Trophoblast cell (in vitro differentiated cells and primary cell): Measurements from ENCODE around the gene SUMO3.
A peak's percentile ranks its signal among the peaks of the same experiment; 100 is the strongest.

Source experiments
- DNase-seq, 2 donors: peaks; one replicate each; pipeline ENCODE4 v3.0.0-alpha.2; 2016
- H2AFZ ChIP-seq: 2 replicates; pipeline ENCODE4 v1.6.1; 2013; ENCODE audit warnings: low read length, moderate library complexity, mild to moderate bottlenecking; ENCODE audit not compliant: insufficient read depth, poor library complexity
- H2AK5ac ChIP-seq: 2 replicates; pipeline ENCODE4 v1.6.1; 2013; ENCODE audit warnings: mild to moderate bottlenecking, low read length
- H2BK120ac ChIP-seq: 2 replicates; pipeline ENCODE4 v1.6.1; 2013; ENCODE audit warnings: low read length, mild to moderate bottlenecking, moderate library complexity; ENCODE audit not compliant: insufficient read depth, poor library complexity
- H2BK12ac ChIP-seq: 2 replicates; pipeline ENCODE4 v1.6.1; 2013; ENCODE audit warnings: mild to moderate bottlenecking, low read length, moderate library complexity
- H2BK5ac ChIP-seq: 2 replicates; pipeline ENCODE4 v1.6.1; 2013; ENCODE audit warnings: low read length, low read depth, moderate library complexity, mild to moderate bottlenecking; ENCODE audit not compliant: poor library complexity
- H3K14ac ChIP-seq: 2 replicates; pipeline ENCODE4 v1.6.1; 2013; ENCODE audit warnings: mild to moderate bottlenecking, low read length
- H3K18ac ChIP-seq: 2 replicates; pipeline ENCODE4 v1.6.1; 2013; ENCODE audit warnings: mild to moderate bottlenecking, low read length
- H3K23ac ChIP-seq: 2 replicates; pipeline ENCODE4 v1.6.1; 2013; ENCODE audit warnings: low read length
- H3K27ac ChIP-seq: 2 replicates; pipeline ENCODE4 v1.5.1; 2013; ENCODE audit warnings: low read depth, mild to moderate bottlenecking, inconsistent platforms, low read length, moderate library complexity
- H3K27me3 ChIP-seq: 2 replicates; pipeline ENCODE4 v1.6.1; 2013; ENCODE audit warnings: inconsistent platforms, mild to moderate bottlenecking, low read length, moderate library complexity; ENCODE audit not compliant: insufficient read depth
- H3K36me3 ChIP-seq, 2 experiments: 1 replicate in 1 of 2; 2 replicates in 1 of 2; pipeline ENCODE4 v1.6.1; 2013; ENCODE audit warnings: low read length in 2 of 2, mild to moderate bottlenecking in 2 of 2, moderate library complexity in 1 of 2; ENCODE audit not compliant: insufficient read depth in 2 of 2, control insufficient read depth in 1 of 2
- H3K4ac ChIP-seq: 2 replicates; pipeline ENCODE4 v1.6.1; 2013; ENCODE audit warnings: low read depth, mild to moderate bottlenecking, low read length, moderate library complexity
- H3K4me1 ChIP-seq, 2 experiments: 1 replicate in 1 of 2; 2 replicates in 1 of 2; pipeline ENCODE4 v1.6.1; 2013; ENCODE audit warnings: low read length in 2 of 2, mild to moderate bottlenecking in 2 of 2, moderate library complexity in 1 of 2; ENCODE audit not compliant: insufficient read depth in 2 of 2, control insufficient read depth in 1 of 2
- H3K4me2 ChIP-seq: 2 replicates; pipeline ENCODE4 v1.6.1; 2013; ENCODE audit warnings: inconsistent platforms, mild to moderate bottlenecking, low read length, moderate library complexity
- H3K4me3 ChIP-seq: 2 replicates; pipeline ENCODE4 v1.5.1; 2013; ENCODE audit warnings: mild to moderate bottlenecking, low read depth, low read length, inconsistent platforms
- H3K79me1 ChIP-seq: one replicate; pipeline ENCODE4 v1.6.1; 2013; ENCODE audit warnings: low read length
- H3K79me2 ChIP-seq: 2 replicates; pipeline ENCODE4 v1.6.1; 2013; ENCODE audit warnings: low read length, mild to moderate bottlenecking; ENCODE audit not compliant: control insufficient read depth, insufficient read depth, poor library complexity
- H3K9ac ChIP-seq: 2 replicates; pipeline ENCODE4 v1.6.1; 2013; ENCODE audit warnings: mild to moderate bottlenecking, low read length
- H3K9me3 ChIP-seq: 2 replicates; pipeline ENCODE4 v1.6.1; 2013; ENCODE audit warnings: low read depth, mild to moderate bottlenecking, control low read depth, inconsistent platforms, low read length; ENCODE audit not compliant: insufficient read depth
- H4K12ac ChIP-seq: 2 replicates; pipeline ENCODE4 v1.6.1; 2013; ENCODE audit warnings: low read depth, mild to moderate bottlenecking, low read length, moderate library complexity
- H4K8ac ChIP-seq: 2 replicates; pipeline ENCODE4 v1.6.1; 2013; ENCODE audit warnings: low read depth, mild to moderate bottlenecking, low read length, moderate library complexity
- H4K91ac ChIP-seq: one replicate; pipeline ENCODE4 v1.6.1; 2013; ENCODE audit warnings: low read depth, mild to moderate bottlenecking, low read length, moderate library complexity
- WGBS: extraction: QIAGEN DNeasy Blood & Tissue Kit; methylation state at CpG from one replicate; pipeline ENCODE4 v1.1.7; 2013; ENCODE audit warnings: missing lambda C conversion rate; ENCODE audit not compliant: insufficient read length, insufficient coverage; ENCODE audit errors: extremely low coverage; 5-methylcytosine and 5-hydroxymethylcytosine counted together

Gene SUMO3

DNA sequence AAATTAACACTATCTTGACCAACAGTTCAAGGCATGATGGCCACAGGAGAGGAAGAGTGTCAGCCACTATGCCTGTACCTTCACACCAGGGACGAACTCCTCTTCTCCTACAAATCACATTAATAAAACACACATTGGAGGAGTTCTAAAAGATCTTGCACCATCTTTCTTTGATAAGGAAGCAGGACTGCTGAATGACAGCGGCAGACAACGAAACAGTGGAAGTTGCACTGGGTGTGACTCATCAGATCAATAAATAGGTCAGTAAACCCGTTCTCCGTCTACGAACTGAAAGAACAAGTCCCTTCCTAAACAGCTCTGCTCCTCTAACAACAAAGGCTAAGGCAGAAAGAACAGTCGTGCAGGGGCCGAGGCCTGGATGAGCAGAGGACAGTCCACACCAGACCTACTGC lies 39.4 kb downstream of the SUMO3 start:
- H3K4ac ChIP-seq = no peak overlapping the region
- peak overlapping the region; percentile 72 for H3K18ac ChIP-seq
- H4K8ac ChIP-seq = no peak overlapping the region
- no CpG with 5 or more reads among the region's 8 CpGs for WGBS
- H3K79me1 ChIP-seq = no peaks in the 10 kb centered on the region
- no peak overlapping the region for H2BK12ac ChIP-seq
- no peak overlapping the region for H2AK5ac ChIP-seq
- no peak overlapping the region for H2BK5ac ChIP-seq
- H3K4me2 ChIP-seq = no peak overlapping the region
- H3K23ac ChIP-seq = no peak overlapping the region
- peaks cover 7 to 13% of the 10 kb centered on the region in 2 experiments for H3K36me3 ChIP-seq
- no peak for DNase-seq
- no peak overlapping the region for H4K12ac ChIP-seq
- H3K9ac ChIP-seq = no peak overlapping the region
- no peak overlapping the region for H3K4me3 ChIP-seq
- H3K9me3 ChIP-seq = peaks cover 2% of the 10 kb centered on the region
- no peak overlapping the region for H3K14ac ChIP-seq
- H3K79me2 ChIP-seq = no peaks in the 10 kb centered on the region
- H3K27me3 ChIP-seq = no peaks in the 10 kb centered on the region
- no peak overlapping the region for H4K91ac ChIP-seq
- H3K4me1 ChIP-seq = peaks cover 12 to 16% of the 10 kb centered on the region in 2 experiments
- H2AFZ ChIP-seq = no peak overlapping the region
- H3K27ac ChIP-seq = no peak overlapping the region
- no peak overlapping the region for H2BK120ac ChIP-seq

DNA sequence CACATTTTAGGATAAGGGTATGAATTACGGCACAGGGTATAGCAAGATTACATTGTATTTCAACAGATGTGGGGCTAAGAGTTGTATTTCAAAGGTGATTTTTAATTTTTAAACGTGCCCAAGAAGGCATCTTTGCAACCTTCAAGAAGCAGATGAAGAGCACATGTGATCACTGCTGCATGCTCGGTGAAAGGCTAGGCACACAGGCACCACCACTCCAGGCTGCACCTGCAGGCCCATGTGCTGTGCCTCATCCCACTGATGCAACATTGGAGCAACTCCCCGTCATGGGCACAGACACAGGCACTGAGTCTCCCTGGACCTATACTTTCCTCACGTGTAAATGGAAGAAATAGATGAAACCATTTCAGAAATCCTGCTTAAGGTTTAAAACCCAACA lies 39.8 kb downstream of the SUMO3 start:
- Histone ChIP-seq H3K79me1 (no peaks in the 10 kb centered on the region), H3K4me2 (no peak overlapping the region), H3K9ac (no peak overlapping the region), H2AK5ac (no peak overlapping the region), H3K18ac (peak overlapping the region; percentile 72), H2BK5ac (no peak overlapping the region), H3K27me3 (no peaks in the 10 kb centered on the region), H3K36me3 (peaks cover 7 to 16% of the 10 kb centered on the region in 2 experiments), H3K4me1 (peaks cover 15 to 19% of the 10 kb centered on the region in 2 experiments), H4K91ac (no peak overlapping the region), H3K14ac (no peak overlapping the region), H3K4ac (no peak overlapping the region), H3K27ac (no peak overlapping the region), H2BK120ac (no peak overlapping the region), H4K8ac (no peak overlapping the region), H3K4me3 (peak overlapping the region; percentile 38), H3K9me3 (peaks cover 2% of the 10 kb centered on the region), H3K23ac (no peak overlapping the region), H4K12ac (no peak overlapping the region), H2AFZ (no peak overlapping the region), H3K79me2 (no peaks in the 10 kb centered on the region), H2BK12ac (no peak overlapping the region)
- no peak for DNase-seq
- no CpG with 5 or more reads among the region's 5 CpGs for WGBS

DNA sequence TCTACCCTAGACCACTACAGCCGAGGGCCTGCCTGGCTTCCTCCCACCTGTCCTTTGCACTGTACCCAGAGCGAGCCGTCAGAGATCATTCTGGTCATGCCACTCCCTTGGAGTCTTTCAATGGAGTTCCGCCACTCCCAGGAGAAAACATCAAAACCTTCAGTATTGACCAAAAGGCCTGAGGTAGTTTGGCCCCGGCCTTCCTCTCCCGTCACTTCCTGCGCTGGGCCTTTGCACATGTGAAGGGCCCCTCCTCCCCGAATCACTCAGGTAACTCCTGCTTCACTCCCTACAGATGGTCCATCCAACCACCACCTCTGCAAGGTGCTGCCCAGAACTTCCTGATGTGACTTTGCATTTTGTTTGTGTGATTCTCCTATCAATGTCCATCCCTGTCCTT lies 42.9 kb downstream of the SUMO3 start:
- H3K4me1 ChIP-seq = peaks cover 15 to 16% of the 10 kb centered on the region in 2 experiments
- H3K27me3 ChIP-seq = no peaks in the 10 kb centered on the region
- H3K36me3 ChIP-seq = peaks cover 24 to 33% of the 10 kb centered on the region in 2 experiments
- no peaks in the 10 kb centered on the region for H3K79me1 ChIP-seq
- H4K91ac ChIP-seq = no peak overlapping the region
- H2BK5ac ChIP-seq = no peak overlapping the region
- no peak overlapping the region for H3K4me3 ChIP-seq
- H3K4ac ChIP-seq = no peak overlapping the region
- H3K79me2 ChIP-seq = no peaks in the 10 kb centered on the region
- H3K23ac ChIP-seq = no peak overlapping the region
- no peak overlapping the region for H3K27ac ChIP-seq
- H4K12ac ChIP-seq = no peak overlapping the region
- H2AK5ac ChIP-seq = no peak overlapping the region
- no peak overlapping the region for H3K4me2 ChIP-seq
- H3K9me3 ChIP-seq = peaks cover 2% of the 10 kb centered on the region
- no CpG with 5 or more reads among the region's 8 CpGs for WGBS
- no peak for DNase-seq
- H3K9ac ChIP-seq = no peak overlapping the region
- H2AFZ ChIP-seq = no peak overlapping the region
- no peak overlapping the region for H2BK12ac ChIP-seq
- H2BK120ac ChIP-seq = no peak overlapping the region
- no peak overlapping the region for H3K18ac ChIP-seq
- no peak overlapping the region for H3K14ac ChIP-seq
- no peak overlapping the region for H4K8ac ChIP-seq

DNA sequence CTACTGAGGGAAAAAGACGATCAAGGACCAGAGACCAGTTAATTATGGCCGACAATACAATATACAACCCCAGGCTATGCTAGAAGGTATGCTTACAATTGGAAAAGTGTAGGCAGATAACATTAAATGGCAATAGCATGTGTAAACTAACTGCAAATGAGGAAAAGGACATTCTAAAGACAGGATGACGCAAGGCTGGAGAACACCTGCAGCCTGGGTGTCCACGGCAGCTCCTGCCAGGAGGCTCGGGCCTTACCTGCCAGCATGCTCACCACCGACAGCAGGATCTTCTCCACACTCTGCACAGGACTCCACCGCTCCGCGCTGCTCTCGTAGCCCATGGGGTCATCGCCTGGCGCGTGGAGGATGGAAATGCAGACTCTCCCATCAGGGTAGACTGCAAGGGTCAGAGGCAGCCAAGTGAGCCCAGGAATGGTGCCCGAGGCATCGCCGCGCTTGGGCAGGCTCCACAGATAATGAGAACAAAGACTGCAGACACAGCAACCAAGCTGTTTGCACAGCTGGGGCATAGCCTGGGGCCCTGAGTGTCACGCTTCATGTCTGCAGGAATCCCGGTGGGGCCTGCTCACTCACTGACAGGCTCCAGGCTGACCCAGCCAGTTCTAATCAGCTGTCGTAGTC lies 44.5 kb downstream of the SUMO3 start:
- Histone ChIP-seq H2BK5ac (no peak overlapping the region), H3K27me3 (no peaks in the 10 kb centered on the region), H3K36me3 (peaks cover 24 to 35% of the 10 kb centered on the region in 2 experiments), H4K12ac (no peak overlapping the region), H2AK5ac (no peak overlapping the region), H2BK12ac (no peak overlapping the region), H3K27ac (no peak overlapping the region), H3K4me2 (no peak overlapping the region), H4K91ac (no peak overlapping the region), H3K9me3 (no peaks in the 10 kb centered on the region), H3K14ac (no peak overlapping the region), H3K79me1 (no peaks in the 10 kb centered on the region), H3K4me1 (peaks cover 5 to 12% of the 10 kb centered on the region in 2 experiments), H3K79me2 (no peaks in the 10 kb centered on the region), H3K4me3 (no peak overlapping the region), H3K4ac (no peak overlapping the region), H3K9ac (no peak overlapping the region), H2BK120ac (no peak overlapping the region), H2AFZ (no peak overlapping the region), H3K23ac (no peak overlapping the region), H4K8ac (no peak overlapping the region), H3K18ac (no peak overlapping the region)
- WGBS = no CpG with 5 or more reads among the region's 20 CpGs
- DNase-seq = peak; percentile 98
